Dermis microvascular lymphatic vessel endothelial cell (primary cell): ENCODE results near the gene RAB11FIP4. TPM values are rescaled to one million over a fixed set of nuclear protein-coding genes. Genes with fewer than 3 reads are reported as not detected.
"Not testable (repeated sequence)": the region's sequence is repeated elsewhere in the genome, so short reads cannot be mapped to it uniquely, and the experiment has no call there.

Experiments
- DNase-seq, 2 donors: peaks; one replicate each; pipeline versions ENCODE4 v3.0.0 to v3.0.0-alpha.2; 2010; ENCODE audit warnings: low read depth in 2 of 2
- total RNA-seq: library from RNA; depleted of rRNA; stranded (reverse); fragments of >200 nt; gene quantifications from 2 replicates; pipeline ENCODE4 v1.2.1, GENCODE V29; 2014

RAB11FIP4 gene
- total RNA-seq, 1 donor from 2014 or later, result not detected

DNA sequence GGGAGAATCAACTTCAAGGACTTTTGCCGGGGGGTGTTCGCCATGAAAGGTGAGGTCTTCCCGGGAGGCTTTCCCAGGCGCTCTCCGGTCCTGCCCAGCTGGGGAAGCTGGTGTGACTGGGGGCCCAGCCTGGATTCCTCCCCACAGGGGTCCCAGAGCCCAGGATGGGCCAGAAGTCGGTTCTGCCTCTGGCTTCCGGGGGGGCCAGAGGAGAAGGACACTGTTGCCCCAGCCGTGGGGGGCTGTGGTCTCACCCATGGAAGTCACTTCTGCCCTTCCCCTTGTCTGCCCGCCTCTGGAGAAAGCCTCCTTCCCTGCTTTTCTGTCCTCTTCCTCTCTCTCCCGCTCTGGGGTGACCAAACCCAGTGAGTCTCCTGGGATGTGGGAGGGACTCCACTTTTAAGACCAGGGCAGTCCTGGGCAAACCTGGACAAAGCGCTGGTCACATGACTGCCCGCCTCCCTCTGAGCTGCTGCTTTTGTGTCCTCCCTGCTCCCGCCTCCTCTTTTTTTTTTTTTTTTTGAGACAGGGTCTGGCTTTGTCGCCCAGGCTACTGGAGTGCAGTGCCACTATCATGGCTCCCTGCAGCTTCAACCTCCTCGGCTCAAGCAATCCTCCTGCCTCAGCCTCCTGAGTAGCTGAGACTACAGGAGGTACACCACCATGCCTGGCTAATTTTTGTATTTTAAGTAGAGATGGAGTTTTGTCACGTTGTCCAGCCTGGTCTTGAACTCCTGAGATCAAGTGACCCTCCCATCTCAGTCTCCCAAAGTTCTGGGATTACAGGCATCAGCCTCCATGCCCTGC, 40.6 kb downstream of the RAB11FIP4 start:
- no peak for DNase-seq

- peak in 1 of 2 donors; percentile 18 for DNase-seq
Measured at GRCh38 chr17:31433091-31433790, 41.8 kb downstream of the RAB11FIP4 start.

DNA sequence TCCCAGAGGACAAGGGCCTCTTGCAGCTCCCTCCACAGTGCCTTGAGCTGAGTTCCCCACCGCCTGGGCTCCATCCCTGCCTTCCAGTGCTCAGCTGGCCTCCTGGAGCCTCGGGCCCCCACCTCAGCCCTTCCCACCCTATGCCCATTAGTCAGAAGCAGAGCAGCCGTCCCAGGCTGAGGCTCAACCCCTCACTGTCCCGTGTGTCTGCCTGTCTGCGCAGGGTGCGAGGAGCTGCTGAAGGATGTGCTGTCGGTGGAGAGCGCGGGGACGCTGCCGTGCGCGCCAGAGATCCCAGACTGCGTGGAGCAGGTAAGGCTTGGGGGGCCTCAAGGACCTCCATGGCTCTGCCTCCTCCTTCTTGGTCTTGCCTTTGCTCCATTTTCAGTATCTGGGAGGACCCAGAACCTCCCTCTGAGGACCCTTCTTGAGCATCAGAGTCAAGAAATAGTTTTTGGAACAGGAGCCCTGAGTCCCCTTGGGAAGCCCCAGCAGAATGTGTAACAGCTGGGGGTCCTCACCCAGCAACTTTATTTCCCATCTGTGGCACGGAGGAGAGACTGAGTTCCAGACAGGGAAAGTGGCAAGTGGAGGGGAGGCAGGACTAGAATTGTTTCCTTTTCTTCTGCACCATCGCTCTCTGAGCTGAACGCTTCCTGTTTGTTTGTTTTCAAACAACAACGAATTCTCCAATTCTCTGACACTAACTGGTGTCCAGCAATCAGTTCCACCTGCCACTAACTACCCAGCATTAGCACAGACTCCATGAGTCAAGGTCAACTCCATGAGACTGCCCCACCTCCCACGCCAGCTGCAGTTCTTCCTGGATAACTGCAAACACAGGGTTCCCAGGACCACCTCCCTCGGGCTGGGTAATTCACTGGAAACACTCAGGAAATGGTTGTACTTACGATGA, 42.6 kb downstream of the RAB11FIP4 start:
- no peak for DNase-seq

DNA sequence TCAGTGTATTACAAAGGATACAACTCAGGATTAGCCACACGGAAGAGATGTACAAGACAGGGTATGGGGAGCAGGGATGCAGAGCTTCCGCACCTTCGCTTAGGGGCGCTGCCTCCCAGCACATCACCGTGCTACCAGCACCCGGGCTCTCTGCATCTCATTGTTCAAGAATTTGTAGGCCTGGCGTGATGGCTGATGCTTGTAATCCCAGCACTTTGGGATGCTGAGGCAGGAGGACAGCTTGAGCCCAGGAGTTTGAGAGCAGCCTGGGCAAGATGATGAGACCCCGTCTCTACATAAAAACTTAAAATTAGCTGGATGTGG, 43.2 kb downstream of the RAB11FIP4 start:
- no peak for DNase-seq

DNA sequence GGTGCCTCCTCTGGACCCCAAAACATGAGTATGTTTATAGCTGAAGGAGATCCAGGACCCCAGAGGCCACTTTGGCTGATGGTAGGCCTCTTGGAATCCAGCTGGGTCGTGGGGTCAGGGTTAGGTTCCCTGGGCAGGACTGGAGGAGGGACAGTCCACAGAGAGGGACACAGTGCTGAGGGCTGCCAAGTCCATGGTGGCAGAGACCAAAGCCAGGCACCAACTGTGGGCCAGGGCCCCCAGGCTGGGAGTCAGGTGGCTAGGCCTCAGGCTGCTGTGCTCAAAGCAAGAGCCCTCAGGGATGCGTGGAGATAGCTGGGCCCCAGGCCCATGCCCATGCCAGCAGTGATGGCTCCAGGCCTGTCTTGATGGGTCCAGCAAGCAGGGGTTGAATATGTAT, 44.1 kb downstream of the RAB11FIP4 start:
- no peak for DNase-seq

- DNase-seq, result no peak
Measured at GRCh38 chr17:31437720-31438400, 46.4 kb downstream of the RAB11FIP4 start.

- DNase-seq, result no peak
Measured at GRCh38 chr17:31439716-31440115, 48.2 kb downstream of the RAB11FIP4 start.

- DNase-seq, result no peak
Measured at GRCh38 chr17:31442276-31442675, 50.8 kb downstream of the RAB11FIP4 start.

DNA sequence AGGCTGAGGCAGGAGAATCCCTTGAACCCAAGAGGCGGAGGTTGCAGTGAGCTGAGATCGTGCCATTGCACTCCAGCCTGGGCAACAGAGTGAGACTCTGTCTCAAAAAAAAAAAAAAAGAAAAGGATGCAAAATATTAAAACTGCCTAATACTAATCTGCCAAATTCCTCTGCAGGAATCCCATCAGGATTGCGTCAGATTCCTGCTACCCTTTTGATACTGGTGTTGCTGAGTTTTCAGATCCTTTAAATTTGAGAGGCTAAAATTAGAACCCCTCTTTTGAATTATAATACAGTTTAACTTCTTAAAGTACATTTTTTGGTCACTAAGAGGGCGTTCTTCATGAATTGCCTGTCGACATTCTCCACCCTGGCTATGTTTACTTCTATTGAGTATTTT, 51.4 kb downstream of the RAB11FIP4 start:
- DNase-seq, result not testable (repeated sequence)

- DNase-seq, result no peak
Measured at GRCh38 chr17:31443386-31443785, 51.9 kb downstream of the RAB11FIP4 start.

DNA sequence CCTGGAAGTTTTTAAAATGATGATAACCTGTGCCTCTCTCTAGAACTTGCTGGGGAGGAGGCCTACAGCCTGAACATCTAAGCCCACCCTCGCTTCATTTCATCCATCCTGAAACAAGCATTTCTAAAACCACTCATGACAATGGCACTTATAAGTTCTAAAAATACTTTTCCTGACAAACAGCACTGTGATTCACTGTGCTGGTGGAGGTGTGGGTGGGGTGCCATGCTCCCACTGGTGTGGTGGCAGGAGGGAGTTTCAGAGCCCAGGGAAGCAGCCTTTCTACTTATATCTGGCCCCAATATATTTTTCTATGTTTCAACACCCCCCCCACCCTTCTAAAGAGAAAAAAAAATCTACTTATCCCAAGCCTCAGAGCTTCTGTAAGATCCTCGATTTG, 52.6 kb downstream of the RAB11FIP4 start:
- no peak for DNase-seq

GRCh38 chr17:31446195-31446967, 54.9 kb downstream of the RAB11FIP4 start:
- peak in 1 of 2 donors; percentile 10 for DNase-seq

DNA sequence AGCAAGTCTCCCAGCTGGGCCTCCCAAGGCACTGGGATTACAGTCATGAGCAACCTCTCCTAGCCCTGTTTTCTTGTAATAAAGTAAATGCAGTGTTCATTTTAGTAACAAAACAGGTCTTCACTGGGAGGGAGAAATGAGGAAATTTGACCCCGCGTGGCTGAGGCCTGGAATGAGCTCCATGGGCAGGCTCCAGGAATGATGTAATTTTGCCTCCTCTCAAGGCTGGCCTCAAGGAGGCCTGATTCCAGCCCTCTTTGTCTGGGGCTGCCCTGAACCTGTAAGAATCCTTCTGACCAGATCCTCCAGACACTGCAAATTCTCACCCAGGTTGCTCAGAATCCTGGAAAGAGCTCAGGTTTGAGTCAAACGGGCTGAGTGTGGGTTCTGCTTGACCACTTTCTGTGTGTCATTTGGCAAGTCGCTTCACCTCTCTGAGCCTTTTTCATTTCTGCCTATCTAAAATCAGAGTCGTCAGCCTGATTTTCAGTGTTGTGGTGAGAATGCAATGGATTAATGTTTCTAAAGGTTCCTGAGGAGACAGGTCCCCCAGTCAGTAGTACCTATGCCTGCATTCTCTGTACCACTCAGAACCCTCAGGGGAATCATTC, 57.1 kb downstream of the RAB11FIP4 start:
- no peak for DNase-seq

- no peak for DNase-seq
Measured at GRCh38 chr17:31449111-31449510, 57.6 kb downstream of the RAB11FIP4 start.

DNA sequence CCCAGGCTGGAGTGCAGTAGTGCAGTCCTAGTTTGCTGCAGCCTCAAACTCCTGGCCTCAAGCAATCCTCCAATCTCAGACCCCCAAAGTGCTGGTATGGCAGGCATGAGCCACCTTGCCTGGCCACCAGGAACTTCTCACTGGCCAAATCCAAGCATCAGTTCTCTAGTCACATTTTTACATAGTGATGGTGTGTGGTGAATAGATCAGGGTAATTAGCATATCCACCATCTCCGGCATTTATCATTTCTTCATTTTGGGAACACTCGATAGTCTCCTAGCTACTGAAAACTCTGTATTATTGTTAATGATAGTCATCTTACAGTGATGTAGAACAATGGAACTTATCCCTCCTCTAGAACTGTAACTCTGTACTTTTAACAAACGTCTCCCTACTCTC, 58.3 kb downstream of the RAB11FIP4 start:
- DNase-seq, result no peak

DNA sequence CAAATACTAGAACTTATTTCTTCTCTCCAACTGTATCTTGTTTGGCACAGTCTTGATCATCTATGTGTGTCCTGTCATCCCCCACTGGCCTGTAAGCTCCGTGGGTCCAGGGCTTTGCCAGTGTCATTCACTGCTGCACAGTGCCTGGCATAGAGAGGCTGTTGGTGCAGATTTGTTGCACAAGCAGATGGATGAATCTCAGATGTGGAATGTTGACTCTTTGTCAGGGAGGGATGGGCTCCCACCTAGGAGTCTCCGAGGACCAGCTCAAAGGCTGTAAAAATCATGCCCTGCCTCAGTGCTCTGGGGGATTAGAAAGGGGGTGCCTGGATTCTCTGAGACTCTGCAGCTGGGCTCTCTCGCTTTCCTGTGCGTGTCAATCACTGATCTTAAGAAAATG, 60.6 kb downstream of the RAB11FIP4 start:
- DNase-seq, result no peak

DNA sequence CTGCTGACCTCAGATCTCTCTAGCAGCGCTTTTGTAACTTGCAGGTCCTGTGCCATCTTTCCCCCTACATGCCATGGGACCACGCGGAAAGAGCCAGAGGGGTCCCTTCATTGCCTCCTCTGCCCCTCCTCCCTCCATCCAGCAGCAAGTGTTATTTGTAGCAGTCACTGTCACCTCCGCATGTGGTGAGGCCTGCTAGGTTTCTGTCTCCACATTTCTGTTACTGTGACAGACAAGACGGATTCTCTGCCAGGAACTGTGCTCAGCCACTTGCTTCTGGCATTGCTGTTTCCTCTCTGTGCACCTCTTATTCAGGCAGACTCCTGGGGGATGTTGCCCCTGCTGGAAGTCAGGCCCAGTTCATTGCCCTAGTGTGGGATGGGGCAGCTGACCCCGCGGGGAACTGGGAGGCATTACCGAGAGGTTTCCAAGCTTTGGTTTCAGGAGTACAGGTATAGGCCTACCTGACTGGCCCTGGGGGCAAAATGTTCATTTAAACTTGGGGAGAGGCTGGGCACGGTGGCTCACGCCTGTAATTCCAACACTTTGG, 61.2 kb downstream of the RAB11FIP4 start:
- no peak for DNase-seq

DNA sequence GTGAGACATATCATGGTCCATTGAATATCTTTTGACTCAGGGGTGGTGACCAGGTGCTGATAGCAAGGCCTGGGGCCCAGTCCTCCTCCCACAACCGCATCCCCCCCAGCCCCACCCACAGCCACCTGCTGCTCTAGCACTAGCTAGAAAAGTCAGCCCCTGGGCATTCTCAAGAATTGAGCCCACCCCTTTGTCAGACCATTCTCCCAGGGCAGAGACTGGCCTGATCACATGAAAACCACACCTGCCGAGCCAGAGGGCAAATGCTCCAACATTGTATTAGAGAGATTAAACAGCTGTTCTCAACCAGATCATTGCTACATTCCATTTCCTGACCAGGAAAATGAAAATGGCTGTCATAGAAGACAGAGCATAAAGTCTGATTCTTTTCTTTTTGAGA, 62.4 kb downstream of the RAB11FIP4 start:
- no peak for DNase-seq

DNA sequence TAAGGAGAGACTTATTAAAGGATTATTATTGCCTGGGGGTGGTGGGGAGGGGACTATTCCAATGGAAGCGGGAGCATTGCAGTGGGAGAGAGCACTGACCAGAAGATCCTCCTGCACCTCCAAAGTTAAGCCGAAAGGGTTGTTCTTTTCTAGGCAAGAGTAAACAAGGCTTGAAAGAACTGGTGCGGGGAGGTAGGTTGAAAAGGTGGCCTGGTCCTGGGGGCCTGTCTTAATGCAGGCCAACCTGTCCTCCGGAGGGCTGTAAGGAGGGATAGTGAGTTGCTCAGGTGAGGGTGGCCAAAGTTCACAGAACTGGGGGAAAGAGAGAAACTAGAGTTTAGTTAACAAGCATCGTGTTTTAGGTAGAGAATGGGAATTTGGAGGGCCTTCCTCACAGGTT, 65.3 kb downstream of the RAB11FIP4 start:
- DNase-seq, result no peak
